GM18520 (cell line): Measurements from ENCODE around the gene ZIC4.

Experiments used
- ATAC-seq: cut with Tn5 transposase; IDR thresholded peaks from one replicate; pipeline ENCODE4 v1.9.1; 2021; ENCODE audit not compliant: unreplicated experiment

ZIC4 gene

GRCh38 chr3:147405231-147406027 lies 914 bp downstream of the ZIC4 start:
- no peak for ATAC-seq

- ATAC-seq: no peak
Observed at GRCh38 chr3:147404800-147405230, 1.5 kb downstream of the ZIC4 start.

- no peak for ATAC-seq
Observed at GRCh38 chr3:147404000-147404799, 2.1 kb downstream of the ZIC4 start.

GRCh38 chr3:147403511-147403910 lies 2.8 kb downstream of the ZIC4 start:
- ATAC-seq: no peak

GRCh38 chr3:147402159-147402558 lies 4.2 kb downstream of the ZIC4 start:
- no peak for ATAC-seq

- no peak for ATAC-seq
Observed at GRCh38 chr3:147401421-147401820, 4.9 kb downstream of the ZIC4 start.

GRCh38 chr3:147400999-147401398 lies 5.3 kb downstream of the ZIC4 start:
- no peak for ATAC-seq

- ATAC-seq: no peak
Observed at GRCh38 chr3:147400111-147400510, 6.2 kb downstream of the ZIC4 start.

- no peak for ATAC-seq
Observed at GRCh38 chr3:147398813-147399534, 7.4 kb downstream of the ZIC4 start.

- ATAC-seq: no peak
Observed at GRCh38 chr3:147397875-147398812, 8.2 kb downstream of the ZIC4 start.

GRCh38 chr3:147397155-147397874 lies 9.0 kb downstream of the ZIC4 start:
- no peak for ATAC-seq

- no peak for ATAC-seq
Observed at GRCh38 chr3:147396712-147397046, 9.7 kb downstream of the ZIC4 start.

- no peak for ATAC-seq
Observed at GRCh38 chr3:147395899-147396711, 10.2 kb downstream of the ZIC4 start.

- ATAC-seq: no peak
Observed at GRCh38 chr3:147394884-147395225, 11.5 kb downstream of the ZIC4 start.

GRCh38 chr3:147393943-147394883 lies 12.1 kb downstream of the ZIC4 start:
- no peak for ATAC-seq

- no peak for ATAC-seq
Observed at GRCh38 chr3:147393261-147393942, 12.9 kb downstream of the ZIC4 start.

- ATAC-seq: no peak
Observed at GRCh38 chr3:147392625-147392946, 13.8 kb downstream of the ZIC4 start.
